T-helper 2 cell (primary cell): Measurements from ENCODE around the gene SEPTIN7.
"Not testable (repeated sequence)": the region's sequence is repeated elsewhere in the genome, so short reads cannot be mapped to it uniquely, and the experiment has no call there.

Experiments
- DNase-seq, 5 experiments: peaks; one replicate each; pipeline versions ENCODE4 v3.0.0 to v3.0.0-alpha.2; 2012 to 2022
- total RNA-seq, 2 donors: gene quantifications; one replicate each; lab custom pipeline; 2026; lab: John Stamatoyannopoulos, UW

The SEPTIN7 gene
- total RNA-seq = 231 to 247 reads per million in 2 donors

DNA sequence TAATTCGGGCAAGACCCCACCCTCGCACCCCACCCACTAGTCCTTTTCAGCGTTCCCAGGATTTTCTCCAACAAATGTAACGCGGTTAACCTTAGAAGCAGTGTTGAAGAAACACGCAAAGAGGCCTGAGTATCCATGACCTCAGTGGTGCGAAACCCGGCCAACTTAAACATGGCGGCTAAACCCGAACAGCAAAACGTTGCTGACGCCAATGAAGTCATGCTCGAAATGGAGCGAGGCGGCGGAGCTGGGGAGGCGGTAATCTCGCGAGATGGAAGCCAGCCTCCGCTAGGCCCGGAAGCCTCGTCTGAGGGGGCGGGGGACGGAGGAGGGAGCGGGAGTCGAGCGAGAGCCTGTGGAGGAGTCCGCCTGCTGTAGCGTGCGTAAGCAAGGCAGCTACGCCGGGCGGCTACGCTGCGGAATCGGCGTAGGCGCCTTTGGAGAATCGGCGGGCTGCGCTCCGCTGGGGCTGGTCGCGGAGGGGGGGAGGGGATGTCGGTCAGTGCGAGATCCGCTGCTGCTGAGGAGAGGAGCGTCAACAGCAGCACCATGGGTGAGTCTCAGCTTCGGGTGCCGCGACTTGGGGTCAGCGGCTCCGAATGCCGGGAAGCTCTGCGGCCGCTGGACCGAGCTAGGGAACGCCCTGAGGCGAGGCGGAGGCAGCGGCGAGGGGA is at the start of gene SEPTIN7:
TSS of gene SEPTIN7 (plus strand) at position 340 of the 674 bp plus-strand sequence. CDS start at position 493, 153 bp downstream.
- DNase-seq = peak; percentile 96 to 100 (median 99)

- no peak for DNase-seq
Observed at GRCh38 chr7:35752742-35753141, 48.1 kb upstream of the SEPTIN7 start.

DNA sequence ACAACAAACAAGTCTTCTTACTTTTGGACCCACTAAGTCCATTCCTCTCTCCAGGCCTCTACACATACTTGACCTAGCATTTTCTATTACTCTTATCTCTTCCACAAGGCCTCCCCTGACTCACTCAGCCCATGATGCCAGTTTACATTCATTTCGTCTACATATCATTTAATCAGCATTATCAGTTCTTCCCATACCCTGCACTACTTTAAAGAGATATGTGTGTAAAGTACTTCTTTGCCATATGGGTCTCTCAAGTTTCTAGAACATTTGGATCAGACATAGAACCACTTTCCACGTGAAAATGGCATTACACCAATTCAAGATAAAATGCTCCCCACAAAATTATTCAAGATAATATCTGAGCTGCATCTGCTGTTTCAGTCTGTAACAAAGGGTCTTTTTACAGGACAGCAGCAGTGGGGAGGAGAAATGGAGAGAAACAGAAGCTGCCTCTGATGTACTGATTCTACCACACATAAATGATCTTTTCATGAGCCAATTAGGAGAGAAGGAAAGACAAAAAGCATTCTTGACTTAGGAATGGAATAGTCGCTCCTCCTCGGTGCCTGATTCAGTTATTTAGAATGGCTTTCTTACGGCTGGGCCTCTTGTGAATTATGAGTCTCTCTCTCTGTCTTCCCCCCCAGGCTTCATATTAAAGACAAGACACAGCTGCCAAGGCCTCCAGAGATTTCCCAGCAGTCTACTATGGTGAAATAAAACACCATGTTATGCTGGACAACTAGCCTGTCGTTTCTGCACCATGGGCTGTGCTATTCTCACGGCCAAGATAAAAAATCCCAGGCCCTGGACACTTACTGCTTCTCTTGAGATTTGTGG is 46.9 kb upstream of the SEPTIN7 start:
- no peak for DNase-seq

GRCh38 chr7:35754741-35755140 is 46.1 kb upstream of the SEPTIN7 start:
- no peak for DNase-seq

DNA sequence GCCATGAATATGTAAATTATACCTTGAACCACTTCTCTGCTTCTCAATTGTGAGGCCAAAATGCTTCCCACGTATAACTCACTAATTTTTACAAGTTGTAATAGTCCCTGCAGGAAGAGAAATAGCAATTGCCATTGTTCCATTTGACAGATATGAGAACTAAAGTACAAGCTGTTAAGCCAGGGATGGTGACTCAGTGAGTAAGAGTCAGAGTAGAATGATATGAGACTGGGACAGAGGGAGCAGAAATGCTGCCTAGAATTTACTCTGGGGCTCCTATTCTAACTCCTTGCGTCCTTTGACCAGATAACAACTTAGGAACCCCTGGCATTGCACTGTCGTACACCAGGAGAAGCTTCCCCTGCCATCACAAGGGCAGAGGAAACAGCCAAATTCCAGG is 45.1 kb upstream of the SEPTIN7 start:
- no peak for DNase-seq

DNA sequence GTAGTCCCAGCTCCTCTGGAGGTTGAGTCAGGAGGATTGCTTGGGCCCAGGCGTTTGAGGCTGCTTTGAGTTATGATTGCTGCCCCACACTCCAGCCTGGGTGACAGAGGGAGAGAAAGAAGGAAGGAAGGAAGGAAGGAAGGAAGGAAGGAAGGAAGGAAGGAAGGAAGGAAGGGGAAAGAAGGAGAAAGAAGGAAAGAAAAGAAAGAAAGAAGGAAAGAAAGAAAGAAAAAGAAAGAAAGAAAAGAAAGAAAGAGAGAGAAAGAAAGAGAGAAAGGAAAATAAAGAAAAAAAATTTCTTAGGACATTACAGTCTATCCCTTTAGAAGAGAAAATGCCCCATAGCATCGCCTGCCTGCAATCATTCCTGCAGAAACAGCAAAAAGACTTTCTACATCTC is 44.4 kb upstream of the SEPTIN7 start:
- not testable (repeated sequence) for DNase-seq

DNA sequence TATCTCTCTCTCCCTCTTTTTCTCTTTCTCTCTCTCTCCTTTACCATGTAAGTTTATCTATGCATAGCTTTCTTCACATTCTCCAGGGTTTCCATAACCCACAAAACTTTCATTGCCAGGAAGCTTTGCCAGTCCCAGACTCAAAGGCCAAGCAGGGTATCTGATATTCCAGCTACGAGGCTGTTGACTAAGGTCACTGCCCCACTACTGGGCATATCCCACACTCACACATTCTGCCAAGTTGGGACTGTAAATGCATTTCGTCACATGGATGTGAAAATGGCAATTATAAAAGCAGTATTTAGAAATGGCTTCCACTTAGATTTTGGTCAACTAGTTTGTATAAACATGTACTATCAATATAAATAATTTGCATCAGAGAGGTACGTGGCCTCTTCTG is 43.3 kb upstream of the SEPTIN7 start:
- no peak for DNase-seq

GRCh38 chr7:35758421-35758820 is 42.4 kb upstream of the SEPTIN7 start:
- DNase-seq = no peak

- no peak for DNase-seq
Observed at GRCh38 chr7:35760143-35760745, 40.6 kb upstream of the SEPTIN7 start.

DNA sequence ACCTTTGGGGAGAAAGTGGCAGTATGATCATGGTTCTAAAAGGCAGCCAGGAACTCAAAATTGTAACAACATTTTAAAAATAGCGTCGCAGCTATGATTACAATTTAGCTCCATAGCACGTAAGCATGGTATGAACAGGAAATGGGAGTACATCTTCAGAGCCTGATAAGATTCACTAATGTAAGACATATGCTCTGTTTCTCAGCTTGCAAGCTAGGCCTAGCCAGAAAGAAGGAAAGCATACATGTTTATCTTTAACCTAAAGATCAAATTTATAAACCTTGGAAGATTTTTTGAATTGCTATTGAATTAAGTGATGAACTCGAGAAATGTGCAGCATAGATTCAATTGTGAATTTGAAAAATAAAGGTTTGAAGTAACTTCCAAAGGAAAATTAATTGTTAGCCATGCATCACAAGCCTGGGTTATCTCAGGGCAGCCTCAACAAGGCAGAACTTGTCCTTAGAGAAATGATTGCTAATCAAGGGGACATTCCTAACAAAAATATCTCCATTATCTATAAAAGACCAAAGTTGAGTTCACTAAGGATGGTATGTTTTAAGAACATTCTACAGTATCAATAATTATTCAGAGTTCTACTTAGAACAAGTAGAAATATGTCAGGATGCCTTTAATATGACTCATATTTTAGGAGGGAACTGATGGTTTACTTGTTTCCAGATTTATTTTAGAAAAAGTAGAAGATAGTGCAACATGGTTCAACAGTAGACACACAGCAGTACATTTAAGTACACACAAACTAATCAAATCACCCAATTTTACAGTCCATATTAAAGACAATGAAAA is 38.8 kb upstream of the SEPTIN7 start:
- no peak for DNase-seq

- DNase-seq = no peak
Observed at GRCh38 chr7:35762781-35763180, 38.1 kb upstream of the SEPTIN7 start.

GRCh38 chr7:35768346-35768745 is 32.5 kb upstream of the SEPTIN7 start:
- DNase-seq = no peak

DNA sequence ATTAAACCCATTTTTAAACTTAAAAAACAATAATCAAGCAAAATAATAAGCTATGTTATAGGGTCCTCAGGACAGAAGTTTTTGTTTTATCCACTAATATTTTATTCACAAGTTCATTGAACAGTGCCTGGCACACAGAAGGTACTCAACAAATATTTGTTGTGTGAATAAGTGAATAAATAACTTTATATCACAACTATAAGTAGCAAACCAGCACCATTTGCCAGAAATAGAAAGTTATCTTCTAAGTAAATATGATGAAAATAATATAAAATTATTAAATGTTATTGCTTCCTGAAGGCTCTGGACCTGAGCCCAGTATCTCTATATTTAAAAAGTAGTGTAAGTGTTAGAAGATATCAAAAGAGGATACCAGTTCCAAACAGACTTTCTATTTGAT is 29.1 kb upstream of the SEPTIN7 start:
- DNase-seq = no peak

DNA sequence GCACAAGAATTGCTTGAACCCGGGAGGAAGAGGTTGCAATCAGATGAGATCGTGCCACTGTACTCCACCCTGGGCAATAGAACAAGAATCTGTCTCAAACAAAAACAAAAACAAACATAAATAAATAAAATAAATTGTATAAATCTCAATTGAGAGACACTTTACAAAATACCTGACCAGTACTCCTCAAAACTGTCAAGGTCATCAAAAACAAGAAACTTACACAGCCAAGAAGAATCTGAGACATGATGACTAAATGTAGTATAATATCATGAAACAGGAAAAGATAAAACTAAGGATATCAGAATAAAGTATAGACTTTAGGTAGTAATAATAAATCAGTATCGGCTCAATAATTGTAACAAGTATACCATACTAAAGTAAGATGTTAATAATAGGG is 26.9 kb upstream of the SEPTIN7 start:
- no peak for DNase-seq

GRCh38 chr7:35776686-35777085 is 24.2 kb upstream of the SEPTIN7 start:
- no peak for DNase-seq

DNA sequence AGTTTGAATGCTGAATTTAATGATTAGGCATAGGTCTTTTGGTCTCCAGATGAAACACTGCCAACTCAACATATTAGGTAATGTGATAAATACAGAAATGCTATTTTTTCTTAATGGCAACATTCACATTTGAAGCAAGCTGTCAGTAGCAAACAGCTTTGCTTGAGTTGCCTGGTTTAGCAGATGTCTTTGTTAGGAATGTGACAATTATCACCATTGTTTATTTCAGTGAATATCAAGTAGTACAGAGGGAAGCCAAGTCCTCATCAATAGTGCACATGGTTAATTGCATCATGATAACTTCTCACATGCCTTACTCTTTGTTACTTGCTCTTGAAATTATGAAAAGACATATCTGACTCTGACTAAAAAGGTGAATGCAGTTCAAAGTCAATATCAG is 23.7 kb upstream of the SEPTIN7 start:
- no peak for DNase-seq

GRCh38 chr7:35780070-35780469 is 20.8 kb upstream of the SEPTIN7 start:
- no peak for DNase-seq

GRCh38 chr7:35781200-35781701 is 19.6 kb upstream of the SEPTIN7 start:
- DNase-seq = no peak

GRCh38 chr7:35781767-35782515 is 18.9 kb upstream of the SEPTIN7 start:
- no peak for DNase-seq

GRCh38 chr7:35784332-35784731 is 16.5 kb upstream of the SEPTIN7 start:
- no peak for DNase-seq

DNA sequence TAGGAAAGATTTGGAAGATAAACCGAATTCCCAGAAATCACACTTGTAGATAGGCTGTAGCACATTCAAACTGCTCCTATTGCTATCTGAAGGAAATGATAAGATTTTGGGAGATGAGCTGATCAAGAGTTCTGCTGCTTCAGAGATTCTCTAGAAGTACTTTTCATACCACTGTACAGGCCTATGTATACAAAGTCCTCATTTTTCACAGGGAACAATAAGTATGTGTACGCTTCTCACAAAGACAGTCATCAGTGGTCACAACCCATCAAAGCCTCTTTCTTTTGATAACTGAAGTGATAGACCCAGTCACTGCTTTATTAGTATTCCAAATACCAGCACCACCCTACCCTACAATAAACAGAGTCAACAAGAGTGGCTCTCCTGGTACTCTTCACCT is 15.6 kb upstream of the SEPTIN7 start:
- DNase-seq = no peak

- no peak for DNase-seq
Observed at GRCh38 chr7:35787925-35788324, 12.9 kb upstream of the SEPTIN7 start.
